Measurements from ENCODE around the gene GPR83.
"Not testable (repeated sequence)": the region's sequence is repeated elsewhere in the genome, so short reads cannot be mapped to it uniquely, and the experiment has no call there.

The GPR83 gene

DNA sequence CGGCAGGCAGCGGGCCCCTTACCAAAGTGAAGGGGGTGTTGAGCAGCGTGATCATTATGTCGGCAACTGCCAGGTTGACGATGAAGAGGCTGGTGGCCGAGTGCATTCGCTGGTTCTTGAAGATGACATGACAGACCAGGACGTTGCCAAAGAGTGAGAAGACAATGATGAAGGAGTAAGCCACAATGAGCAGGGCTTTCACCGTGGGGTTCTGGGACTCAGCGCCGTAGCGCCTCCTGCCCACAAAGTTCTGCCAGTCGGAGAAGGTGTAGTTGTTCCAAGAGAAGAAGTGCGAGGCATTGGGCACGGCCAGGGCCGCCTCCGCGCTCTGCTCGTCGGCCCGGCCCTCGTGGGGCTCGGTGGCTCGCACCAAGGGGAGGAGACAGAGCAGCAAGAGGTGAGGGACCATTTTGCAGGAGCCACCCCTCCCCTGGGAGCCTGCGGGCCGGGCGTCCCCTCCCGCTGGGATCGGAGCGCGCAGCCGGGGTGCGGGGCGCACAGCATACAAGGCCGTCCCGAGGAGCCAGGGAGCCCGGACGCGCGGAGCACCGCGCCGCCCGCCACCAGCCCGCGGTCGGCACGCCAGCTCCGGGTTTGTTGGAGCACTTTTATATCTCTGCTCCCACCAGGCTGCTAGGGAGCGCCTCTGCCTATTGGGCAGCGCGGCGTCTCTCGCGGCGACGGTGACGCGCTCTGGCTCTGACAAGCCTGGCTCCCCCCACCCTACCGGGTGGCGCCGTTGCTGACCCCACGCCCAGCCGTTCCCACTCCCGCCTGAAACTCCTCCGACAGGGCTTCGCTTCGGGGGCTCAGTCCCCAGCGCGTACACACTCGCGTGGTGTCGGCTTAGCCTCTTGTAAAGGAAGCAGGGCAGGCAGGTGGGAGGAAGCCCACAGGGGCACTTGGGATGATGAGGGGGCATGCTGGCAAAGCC is at the start of gene GPR83:
Gene GPR83 (minus strand): TSS at position 581 of the 934 bp plus-strand sequence. CDS start 172 bp downstream, at position 409.
- peak; percentile 11 for DNase-seq

DNA sequence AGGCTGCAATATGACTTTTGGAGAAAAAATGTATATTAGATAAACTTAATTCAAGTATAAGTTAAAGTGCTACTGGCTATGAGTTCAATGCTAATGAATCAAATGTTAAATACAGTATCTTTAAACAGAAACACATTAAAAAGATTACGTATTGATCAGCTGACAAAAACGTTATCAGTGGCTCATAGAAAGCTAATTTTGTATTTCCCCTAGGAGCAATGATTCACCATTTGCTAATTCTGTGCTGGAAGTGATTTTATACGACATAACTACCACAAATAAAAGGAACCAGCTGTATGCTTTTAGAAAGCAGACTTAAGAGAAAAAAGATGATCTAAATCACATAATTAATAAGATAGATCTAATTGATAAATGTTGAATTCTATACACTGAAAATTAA is 48.8 kb upstream of the GPR83 start:
- DNase-seq, result no peak

DNA sequence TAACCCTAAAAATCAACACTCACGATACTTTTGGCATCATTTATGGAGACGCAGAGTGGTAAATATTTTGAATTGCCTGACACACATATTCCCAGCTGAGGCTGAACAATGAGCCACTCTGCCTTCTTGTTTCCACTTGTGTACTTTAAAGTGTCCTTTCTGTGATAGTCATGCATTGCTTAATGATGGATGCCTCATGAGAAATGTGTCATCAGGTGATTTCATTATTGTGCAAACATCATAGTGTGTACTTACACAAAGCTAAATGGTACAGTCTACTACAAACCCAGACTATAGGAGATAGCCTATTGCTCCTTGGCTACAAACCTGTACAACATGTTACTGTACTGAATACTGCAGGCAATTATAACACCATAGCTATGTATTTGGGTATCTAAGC is 48.2 kb upstream of the GPR83 start:
- no peak for DNase-seq

DNA sequence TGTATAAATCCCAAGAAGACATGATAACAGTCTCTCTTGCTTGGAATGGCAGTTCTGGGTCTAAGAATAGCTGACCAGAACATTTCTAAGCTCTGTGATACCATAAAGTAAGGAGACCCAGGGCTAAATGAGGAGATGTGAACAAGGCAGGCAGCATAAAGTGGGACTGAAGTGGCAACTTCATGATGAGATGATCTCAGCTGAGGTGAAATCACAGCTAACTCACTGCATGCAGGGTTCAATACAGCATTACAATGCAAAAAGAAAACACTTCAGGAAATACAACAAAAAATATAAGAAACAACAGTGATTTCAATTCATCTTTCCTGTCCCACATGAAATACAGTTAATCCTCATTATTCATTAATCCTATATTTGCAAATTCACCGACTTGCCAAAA is 47.8 kb upstream of the GPR83 start:
- no peak for DNase-seq

DNA sequence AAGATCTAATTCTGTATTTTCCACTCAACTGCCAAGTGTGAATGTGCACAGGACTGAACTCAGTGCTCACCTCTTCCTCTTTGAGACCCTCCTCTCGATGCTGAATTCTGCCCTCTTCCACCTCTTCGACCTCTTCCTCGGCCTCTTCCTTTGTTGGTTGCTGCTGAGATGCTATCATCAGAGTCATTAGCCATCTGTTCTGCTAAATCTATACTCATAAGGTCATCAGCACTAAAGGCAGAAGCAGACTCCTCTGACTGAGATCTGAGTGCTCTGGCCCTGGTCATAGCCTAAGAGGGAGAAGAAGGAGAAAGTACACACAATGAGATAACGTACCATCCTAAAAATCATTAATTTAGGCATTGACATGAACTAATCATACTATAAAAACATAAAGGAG is 45.9 kb upstream of the GPR83 start:
- DNase-seq, result no peak

DNA sequence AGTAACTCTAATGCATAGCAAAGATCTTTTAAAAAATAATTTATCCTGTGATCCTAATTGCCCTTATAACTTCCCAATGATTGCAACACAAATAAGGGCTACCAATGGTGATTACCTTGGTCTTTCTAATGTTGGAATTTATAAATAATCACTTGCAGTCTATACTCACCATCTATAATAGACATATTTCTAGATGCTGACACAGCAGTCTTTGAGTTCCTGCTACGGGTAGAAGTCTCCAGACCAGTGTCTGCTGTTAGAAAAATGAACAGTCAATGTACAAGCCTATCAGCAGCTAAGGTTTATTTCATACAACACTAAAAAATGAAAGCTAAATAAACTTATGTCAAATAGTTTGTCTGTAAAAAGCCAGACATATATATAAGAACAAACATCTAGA is 44.4 kb upstream of the GPR83 start:
- DNase-seq, result no peak

DNA sequence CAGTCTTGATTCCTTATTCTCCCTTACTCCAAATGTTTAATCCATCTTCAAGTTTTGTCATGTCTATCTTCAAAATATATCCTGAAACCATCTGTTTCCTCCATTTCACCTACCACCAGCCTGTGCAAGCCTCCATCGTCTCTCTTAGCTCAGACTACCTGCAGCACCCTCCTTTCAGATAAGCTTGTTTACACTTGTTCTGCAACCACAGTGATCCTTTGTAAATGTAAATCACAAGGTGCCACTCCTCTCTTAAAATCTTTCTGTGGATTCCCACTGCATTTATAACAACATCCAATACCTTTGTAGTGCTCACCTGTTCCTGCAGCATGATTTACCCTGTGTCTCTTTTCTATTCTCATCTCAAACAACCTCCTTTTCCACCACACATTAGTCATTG is 31.8 kb upstream of the GPR83 start:
- DNase-seq, result no peak

DNA sequence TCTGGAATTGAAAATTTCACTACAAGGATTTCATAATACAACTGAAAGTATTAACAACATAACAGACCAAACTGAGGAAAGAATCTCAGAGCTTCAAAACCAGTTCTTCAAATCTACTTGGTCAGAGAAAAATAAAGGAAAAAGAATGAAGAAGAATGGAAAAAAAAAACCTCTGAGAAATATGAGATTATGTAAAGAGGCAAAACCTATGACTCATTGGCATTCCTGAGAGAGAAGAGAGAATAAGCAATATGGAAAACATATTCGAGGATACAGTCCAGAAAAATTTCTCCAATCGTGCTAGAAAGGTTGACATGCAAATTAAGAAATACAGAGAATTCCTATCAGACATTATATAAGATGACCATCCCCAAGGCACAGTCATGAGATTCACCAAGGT is 23.4 kb upstream of the GPR83 start:
- DNase-seq, result no peak

DNA sequence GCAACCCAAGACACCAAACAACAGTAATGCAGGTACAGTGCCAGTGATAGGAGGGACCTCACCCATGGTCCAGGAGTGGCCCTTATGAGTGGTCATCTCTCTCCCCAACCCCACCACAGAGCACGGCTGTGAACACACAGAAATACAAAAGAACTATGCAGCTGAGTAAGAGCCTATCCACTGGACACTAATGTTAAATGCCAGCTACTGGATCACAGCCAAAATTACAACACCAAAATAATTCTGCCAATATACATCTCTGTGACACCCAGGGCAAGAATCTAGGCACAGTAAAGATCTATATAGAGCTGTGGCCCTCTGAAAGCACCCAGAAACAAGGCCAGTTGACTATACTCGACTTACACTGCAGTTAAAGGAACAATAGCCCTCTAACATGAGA is 22.8 kb upstream of the GPR83 start:
- no peak for DNase-seq

DNA sequence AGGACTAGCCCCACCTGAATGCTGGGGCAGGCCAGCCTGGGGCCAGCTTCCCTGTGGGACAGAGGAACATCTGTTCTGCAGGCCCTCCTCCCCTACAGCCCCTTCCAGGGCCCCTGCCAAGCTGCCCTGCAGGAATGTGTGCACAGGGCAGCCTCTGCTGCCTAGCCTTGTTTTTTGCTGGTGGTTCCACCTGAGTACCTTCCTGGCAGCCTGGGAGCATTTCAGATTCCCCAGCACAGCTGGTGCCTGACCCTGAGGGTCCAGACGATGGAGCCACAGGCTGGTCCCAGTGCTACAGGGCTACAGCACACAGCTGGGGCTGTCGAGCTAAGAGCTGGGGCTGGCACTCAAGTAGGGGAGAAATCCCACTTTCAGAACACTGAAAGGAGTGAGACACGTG is 22.3 kb upstream of the GPR83 start:
- no peak for DNase-seq

DNA sequence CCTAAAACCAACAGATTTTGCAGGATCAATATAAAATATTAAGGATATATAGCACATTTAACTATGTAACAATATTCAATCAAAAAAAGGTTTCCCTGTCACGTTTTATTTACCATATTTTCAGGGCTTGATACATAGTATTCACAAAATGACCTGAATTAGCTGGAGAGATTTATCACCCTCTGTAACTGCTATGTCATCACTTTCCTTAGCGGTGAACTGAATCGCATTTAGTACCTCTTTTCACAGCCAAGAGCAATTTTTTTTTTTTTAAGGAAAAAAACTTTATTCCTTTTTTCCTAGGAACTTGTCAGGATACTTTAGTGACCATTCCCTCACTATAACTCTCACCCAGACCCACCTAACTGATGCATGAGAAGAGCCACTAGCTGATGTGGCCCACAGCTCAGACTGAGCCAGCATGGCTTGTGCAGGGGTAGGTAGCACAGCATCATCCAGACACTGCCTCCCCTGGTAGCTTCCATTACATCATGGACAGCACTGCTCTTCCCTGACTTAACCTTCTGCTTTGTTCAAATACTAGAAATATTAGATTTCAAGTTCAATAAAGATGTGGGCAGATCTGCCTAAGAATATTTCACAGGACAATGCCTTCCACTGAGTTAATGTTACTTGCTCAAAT is 17.0 kb upstream of the GPR83 start:
- no peak for DNase-seq

DNA sequence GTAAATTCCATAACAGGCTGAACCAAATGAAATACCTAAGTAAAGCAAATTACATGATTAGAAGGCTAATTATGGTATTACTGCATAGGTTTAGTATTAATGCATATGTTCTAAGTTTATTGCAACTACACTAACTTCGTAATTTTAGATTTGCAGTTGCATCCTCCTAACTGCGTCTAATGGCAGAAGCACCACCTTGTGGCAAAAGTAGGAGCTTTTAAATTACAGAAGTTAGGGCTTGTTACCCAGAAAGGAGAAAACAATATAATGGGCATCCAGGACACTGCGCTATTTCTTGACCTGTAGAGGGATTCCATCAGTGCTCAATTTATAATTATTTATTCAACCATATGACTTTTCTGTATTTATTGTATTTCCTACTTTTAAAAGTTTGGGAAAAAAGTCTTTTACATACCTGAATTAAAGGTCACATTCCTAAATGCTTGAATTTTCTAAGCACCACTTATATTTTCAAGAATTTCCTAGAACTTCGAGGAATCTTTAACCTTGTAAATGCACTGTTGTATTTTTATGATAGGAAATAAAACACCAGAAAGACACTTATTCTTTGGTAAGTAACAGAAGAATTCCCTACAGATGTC is 16.3 kb upstream of the GPR83 start:
- DNase-seq, result no peak

DNA sequence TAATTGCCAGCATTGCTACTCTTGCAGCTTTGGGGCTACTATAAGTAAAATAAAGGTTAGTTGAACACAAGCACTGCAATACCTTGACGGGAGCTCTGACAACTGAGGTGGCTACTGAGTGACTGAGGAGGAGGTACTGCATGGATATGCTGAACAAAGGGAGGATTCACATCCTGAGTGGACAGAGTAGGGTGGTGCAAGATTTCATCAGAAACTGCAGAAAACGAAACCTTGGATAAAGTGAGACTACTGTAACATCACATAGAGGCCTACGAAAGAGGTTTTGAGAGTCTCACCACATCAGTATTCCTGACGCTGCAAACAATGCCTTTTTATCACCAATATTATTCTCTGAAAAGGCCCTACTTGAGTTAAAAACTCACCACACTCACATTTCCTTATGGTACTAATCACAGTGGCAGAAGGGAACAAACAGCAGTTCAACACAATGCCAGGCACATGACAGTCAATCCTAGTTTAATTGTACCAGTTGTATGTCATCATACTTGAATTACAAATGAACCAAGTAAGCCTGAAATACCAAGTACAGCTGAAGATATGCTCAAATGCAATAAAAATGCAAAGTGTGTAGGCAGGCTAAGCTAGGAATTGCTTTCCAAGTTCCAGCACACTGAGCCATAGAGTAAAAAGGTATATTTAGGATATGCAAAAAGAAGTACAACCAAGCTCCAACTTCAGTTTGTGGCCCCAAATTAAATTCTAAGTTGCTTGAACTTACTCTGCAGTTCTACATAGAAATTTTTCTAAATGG is 4.0 kb upstream of the GPR83 start:
- DNase-seq, result no peak

DNA sequence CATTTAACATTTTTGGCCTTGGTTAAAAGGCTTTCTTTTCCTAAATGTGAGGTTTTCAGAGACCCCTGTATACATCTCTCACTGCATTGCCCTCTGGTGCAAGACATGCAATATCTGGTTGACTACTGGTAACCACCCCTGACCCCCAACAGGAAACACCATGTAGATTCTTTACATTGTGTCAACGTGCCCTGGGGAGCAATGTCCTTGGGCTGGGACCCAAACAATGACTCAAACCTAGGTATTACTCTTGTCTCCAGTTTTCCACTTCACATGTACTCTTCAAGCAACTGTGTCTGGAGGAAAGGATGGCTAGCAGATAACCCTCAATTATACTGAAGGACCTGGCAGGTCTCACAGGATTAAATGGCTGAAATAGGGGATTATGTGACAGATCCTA is 1.1 kb upstream of the GPR83 start:
- DNase-seq, result no peak

DNA sequence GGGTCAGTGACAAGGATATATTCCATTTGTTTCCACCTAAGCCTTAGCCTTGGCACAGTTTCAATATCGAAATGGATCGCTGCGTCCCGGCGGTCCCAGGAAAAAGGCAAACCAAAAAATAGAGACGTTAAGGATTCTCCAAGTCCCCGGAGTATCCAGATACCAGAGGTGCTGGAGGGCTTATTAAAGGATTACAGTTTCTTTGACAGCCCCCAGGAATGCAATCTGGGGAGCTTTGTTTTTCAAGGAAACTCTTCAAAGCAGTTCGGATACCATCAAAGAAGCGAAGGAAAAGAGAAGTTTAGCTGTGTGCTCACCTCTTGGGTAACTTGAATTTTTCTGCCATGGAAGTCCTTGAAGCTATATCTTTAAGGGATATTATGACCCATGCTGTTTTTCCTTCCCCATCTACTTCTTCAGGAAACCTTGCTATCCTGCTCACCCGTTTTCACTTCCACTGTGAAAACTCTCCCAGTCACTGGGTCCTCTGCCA is 600 bp upstream of the GPR83 start:
- no peak for DNase-seq

DNA sequence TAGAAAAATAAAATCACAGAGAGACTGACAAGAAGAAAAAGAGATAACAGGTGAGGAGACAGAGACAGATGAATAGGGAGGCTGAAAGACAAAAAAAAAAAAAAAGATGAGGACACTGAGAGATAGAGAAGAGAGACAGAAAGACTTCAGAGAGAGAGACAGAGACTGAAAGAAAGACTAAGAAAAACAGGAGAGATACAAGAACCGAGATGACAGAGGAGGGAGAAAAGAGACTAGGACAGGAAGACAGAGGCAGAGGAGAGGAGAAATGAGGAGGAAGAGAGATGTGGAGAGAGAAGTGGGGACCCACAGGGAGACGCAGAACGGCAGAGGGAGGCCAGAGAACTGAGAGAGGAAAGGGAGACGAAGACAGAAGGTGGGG is 771 bp downstream of the GPR83 start:
- DNase-seq, result no peak

DNA sequence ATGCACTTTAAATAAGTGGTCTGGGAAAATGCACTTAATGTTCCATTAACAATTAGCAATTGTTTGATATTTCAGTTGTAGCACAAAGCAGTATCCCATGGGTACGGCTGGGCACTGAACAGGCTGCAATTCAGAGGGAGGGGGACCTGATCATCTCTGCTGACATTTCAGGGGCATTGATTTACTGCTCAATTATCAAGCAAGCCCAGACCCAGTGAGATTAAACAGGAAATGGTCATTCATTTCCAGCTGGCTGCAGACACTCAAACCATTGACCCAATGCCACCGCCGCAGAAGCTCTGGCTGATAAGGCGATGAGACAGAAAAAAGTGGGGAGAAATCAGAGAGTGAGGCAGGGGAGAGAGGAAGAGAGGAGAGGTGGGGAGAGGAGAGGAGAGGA is 1.2 kb downstream of the GPR83 start:
- no peak for DNase-seq

DNA sequence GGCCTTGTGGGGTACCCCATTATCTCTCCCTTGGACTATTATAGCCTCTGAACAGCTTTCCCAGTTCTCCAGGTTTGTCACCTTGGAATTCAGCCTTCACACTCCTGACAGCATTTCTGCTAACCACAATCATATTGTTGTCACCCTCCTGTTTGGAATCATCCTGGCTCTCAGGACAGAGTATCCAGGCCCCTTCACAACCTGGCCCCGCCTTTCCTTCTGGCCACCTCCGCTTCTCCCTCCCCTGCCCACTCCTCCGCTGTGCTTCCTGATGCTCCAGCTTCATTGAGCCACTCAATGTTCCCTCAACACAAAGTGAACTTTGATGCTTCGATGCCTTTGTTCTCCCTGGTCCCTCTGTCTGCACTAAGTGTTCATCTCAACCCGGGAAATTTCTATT is 3.1 kb downstream of the GPR83 start:
- no peak for DNase-seq

DNA sequence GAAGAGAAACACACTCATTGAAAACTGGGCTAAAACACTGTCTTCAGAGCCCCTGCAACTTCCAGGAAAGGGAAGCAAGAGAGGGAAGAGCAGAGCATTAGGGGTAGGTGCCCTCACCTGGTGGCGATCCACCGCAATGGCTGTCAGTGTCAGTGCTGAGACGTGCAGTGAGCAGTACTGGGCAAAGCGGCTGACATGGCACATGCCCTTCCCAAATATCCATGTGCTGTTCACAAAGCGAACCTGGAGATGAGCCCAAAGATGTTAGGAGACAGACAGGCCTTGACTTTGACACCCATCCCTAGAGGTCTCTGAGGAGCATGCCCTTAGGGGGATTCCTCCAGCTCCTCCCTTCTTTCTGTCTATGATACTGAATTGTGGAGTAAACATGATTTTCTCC is 4.9 kb downstream of the GPR83 start:
- no peak for DNase-seq

DNA sequence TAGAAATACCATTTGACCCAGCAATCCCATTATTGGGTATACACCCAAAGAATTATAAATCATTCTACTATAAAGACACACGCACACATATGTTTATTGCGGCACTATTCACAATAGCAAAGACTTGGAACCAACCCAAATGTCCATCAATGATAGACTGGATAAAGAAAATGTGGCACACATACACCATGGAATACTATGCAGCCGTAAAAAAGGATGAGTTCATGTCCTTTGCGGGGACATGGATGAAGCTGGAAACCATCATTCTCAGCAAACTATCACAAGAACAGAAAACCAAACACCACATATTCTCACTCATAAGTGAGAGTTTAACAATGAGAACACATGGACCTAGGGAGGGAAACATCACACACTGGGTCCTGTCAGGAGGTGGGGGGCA is 9.3 kb downstream of the GPR83 start:
- not testable (repeated sequence) for DNase-seq

DNA sequence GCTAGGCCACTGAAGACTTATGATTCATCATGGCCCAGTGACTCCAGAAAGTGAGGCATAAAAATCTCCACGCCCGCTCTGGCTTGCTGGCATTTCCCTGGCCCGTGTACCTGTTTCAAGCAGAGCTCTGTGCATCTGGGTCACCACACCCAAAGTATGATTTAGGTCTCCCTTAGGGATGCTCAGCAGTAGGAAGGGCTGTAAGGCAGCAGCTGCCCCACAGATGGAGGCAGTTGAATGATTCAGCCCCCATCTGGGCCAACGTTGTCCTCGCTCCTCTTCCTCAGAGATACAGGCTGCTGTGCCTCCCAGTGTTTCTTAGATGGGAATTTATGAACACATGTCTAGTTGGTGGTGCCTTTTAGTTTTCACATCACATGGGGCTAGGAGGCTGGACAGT is 21.6 kb downstream of the GPR83 start:
- no peak for DNase-seq

DNA sequence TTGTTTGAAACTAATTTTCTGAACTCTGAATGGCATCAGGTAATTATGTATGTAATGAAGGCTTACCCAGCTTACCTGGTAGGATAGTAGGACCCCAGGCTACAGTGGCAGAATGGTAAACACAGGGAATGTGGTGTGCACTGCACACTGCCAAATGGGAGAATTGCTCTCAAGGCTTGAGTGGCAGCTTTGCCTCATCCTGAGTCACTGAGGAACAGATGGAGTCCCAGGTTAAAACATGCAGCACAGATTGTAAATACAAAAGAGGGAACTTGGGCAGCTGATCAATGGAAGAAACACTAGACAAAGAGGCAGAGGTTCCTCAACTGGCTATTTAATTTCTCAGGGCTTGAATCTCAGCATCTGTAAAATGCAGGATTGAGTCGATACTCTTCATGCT is 24.4 kb downstream of the GPR83 start:
- DNase-seq, result no peak

DNA sequence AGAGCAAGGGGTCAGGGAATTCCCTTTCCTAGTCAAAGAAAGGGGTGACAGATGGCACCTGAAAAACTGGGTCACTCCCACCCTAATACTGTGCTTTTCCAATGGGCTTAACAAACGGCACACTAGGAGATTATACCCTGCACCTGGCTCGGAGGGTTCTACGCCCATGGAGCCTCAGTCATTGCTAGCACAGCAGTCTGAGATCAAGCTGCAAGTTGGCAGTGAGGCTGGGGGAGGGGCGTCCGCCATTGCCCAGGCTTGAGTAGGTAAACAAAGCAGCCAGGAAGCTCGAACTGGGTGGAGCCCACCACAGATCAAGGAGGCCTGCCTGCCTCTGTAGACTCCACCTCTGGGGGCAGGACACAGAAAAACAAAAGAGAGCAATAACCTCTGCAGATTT is 30.6 kb downstream of the GPR83 start:
- not testable (repeated sequence) for DNase-seq

All from NCI-H1417 treated with DMSO at 0.1 percent for 48 hours (cell line).